HG02571 (cell line): ENCODE data around the gene ASPG.

Experiments
- ATAC-seq: cut with Tn5 transposase; IDR thresholded peaks from one replicate; pipeline ENCODE4 v1.9.1; 2021; ENCODE audit warnings: mild to moderate bottlenecking, moderate library complexity; ENCODE audit not compliant: unreplicated experiment

The ASPG gene

DNA sequence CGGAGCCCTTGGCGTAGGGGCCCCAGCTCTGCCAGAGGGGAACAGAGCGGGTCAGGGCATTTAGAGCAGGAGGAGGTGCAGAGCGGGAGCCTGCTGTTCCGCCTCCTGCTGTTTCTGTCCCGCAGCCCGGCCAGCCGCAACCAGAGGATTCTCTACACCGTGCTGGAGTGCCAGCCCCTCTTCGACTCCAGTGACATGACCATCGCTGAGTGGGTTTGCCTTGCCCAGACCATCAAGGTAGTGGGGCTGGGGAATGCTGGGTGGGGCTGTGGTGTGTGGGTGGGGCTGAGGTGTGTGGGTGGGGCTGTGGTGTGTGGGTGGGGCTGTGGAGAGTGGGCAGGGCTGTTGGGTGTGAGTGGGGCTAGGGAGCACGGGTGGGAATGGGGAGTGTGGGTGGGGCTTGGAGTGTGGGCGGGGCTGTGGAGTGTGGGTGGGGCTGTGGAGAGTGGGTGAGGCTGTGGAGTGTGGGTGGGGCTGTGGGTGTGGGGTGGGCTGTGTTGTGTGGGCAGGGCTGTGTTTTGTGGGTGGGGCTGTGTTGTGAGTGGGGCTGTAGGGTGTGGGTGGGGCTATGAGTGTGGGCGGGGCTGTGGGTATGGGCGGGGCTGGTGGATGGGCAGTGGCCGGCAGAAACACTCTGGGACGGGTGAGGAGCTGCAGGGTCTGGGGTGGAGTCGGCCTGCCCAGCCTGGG lies 8.0 kb downstream of the ASPG start:
- ATAC-seq: no peak

DNA sequence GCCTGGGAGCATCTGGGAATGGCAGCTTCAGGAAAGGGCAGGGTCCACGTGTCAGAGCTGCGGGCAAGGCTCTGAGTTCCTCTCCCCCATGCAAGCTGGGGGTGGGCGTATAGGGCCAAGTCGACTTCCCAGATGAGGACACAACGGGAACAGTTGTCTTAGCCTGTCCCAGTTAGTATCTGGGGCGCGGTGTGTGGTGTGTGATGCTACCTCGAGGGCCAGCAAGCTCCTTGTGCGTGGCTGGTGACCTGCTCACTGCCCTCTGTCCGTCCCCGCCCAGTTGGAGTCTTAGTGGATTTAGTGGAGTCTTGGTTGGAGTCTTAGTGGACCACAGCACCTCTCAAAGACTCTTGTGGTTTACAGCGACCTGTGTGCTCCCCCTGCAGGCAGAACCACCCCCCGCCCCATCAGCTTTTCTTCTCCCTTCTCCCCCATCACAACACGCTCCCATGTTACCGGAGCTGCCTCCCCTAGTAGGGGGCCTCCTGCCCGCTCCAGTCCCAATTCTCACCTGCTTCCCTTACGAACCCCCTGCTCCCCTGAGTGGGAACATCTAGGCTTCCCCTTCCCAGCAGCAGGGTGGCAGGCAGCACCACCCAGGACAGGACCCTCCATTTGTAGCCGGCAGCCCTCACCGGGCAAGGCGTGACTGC lies 8.7 kb downstream of the ASPG start:
- ATAC-seq: no peak

DNA sequence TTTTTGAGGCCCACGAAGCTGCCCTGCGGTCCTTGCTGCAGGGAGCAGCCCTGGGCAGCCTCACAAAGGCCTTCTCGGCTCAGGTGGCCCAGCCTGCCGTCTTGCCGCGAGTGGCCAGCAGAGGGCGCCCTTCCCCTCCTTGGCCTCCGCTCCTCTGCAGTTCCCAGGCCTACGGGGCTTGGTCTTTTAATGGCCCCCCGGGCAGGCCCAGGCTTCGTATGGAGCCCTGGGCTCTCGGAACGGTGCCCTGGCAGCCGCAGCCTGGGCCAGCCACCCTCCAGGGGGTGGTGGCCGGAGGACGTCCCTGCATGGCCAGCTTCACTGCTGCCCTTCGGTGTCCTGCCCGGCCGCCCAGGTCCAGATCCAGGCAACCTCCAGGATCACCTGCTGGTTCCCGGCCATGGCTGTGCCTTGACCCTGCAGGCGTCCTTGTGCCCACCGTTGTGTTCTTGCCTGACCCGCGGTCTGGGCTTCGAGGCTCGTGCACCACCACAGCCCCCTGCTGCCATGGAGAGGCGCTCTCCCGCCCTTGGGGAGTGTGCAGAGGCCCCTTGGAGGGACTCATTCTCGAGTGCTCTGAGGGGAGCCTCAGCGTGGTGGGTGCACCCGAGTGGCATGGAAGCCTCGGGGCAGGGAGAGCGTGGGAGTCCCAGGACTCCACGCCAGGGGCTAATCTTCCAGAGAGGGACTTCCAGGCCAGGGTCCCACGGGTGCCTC lies 9.4 kb downstream of the ASPG start:
- ATAC-seq: no peak

DNA sequence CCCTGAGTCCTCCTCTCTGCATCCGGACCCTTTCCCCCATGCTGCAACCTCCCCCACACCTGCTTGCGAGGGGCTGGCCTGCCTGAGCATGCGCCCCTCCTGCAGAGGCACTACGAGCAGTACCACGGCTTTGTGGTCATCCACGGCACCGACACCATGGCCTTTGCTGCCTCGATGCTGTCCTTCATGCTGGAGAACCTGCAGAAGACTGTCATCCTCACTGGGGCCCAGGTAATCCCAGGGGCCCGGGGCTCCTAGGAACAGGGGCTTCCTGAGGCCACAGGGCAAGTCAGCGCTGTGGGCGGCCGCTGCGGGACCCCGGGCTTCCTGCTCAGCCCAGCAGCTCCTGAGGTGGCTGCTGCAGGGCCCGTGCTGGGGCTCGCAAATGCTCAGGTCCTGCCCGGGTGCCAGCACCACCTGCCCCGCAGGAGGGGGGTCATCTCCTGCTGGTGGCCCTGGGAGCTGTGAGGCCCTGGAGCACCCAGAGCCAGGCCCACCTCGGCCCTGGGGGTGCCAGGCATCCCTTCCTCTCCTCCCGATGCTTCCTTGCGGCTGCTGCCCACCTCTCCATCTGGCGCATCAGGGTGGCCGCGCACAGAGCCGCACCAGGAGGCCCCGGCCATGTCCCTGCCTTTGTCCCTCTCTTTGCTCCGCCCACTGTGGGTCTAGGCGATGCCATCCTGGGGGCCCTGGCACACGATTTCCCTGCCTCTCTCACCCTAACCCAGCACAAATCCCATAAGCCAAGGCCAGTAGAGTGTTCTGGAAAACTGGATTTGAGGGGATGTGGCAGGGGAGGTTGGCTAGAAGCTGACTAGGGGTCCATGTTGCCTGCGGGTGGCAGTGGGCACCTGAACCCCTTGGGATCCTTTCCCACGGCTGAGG lies 10.2 kb downstream of the ASPG start:
- no peak for ATAC-seq

DNA sequence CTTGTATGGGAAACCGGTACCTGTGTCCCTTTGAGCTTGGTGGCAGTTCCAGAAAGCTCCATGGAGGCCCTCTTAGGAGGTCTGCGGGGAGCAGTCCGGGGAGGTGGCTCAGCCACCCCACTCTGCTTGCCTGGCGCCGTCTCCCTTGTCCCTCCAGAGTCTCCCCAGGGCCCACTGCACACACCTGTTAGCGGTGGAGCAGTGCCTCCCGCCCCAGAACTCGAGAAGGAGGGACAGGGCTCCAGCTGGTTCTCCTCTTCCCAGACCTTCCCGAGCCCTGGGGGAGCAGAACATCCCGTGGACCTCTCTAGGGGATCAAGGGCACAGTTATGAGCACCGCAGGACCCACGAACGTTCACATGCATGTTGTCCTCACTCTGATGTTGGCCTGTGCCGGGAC lies 10.8 kb downstream of the ASPG start:
- no peak for ATAC-seq

DNA sequence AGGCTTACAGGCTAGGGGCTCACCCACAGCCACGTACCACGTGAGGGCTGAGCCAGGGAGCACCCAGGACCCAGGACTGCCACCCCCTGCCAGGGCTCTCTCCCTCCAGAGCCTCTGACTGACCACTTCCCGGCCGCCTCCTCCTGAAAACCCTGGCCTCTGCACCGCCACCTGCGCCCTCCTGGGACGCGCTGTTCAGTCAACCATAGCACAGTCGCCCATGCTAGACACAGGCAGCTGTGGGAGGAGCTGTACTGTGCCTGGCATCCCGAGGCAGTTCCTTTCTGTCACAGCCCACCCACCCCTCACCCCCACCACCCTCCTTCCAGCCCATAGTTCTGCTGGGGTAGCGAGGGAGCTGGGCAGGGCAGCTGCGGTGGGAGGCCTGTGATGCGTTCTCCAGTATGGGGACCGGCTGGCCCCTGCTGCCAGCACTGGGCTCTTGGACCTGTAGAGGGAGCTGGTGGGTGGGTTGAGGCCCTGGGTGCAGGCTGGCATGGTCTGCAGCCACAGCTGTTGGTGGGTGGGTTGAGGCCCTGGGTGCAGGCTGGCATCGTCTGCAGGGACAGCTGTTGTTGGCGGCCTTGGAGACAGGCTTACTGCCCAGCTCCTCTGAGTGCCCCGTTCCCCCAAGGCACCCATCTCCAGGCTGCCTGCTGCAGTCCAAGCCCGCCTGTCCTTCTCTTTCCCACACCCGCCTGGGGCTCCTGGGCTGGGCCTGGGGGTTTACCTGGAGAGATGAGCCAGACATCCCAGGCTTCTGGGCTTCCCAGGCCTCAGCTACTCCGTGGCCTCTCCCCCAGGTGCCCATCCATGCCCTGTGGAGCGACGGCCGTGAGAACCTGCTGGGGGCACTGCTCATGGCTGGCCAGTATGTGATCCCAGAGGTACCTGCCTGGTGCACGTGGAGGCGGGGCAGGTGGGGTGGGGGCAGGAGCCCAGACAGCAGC lies 11.5 kb downstream of the ASPG start:
- no peak for ATAC-seq

DNA sequence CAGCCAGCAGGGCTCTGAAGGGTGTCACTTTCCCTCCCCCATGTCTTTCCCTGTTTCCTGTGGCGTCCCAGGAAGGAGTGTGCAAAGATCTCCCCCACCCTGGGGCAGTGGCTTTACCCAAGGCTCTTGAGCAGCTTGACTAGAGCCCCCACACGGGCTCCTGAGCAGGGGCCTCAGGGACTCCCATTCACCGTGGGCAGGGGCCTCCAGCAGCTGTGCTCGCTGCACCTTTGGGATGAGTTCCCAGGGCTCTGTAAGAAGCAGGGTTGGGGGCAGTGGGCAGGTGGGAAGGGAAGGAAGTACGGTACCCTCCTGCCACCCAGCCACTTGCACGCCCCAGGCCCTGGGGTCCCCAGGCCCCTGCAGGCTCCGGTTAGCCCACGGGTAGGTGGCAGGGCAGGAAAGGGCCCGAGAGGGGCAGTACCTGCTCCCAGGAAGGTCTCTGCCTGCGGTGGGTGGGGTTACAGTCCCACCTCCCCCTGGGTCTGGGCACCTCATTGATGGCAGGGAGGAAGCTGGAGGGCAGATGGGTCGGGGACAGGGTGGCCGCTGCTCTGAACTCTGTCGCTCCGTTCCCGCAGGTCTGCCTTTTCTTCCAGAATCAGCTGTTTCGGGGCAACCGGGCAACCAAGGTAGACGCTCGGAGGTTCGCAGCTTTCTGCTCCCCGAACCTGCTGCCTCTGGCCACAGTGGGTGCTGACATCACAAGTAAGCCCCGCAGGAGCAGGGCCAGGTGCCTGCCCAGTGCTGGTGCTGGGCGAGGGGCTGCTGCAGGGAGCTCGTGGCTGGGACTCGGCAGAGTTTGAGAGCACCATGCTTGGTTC lies 13.0 kb downstream of the ASPG start:
- no peak for ATAC-seq

DNA sequence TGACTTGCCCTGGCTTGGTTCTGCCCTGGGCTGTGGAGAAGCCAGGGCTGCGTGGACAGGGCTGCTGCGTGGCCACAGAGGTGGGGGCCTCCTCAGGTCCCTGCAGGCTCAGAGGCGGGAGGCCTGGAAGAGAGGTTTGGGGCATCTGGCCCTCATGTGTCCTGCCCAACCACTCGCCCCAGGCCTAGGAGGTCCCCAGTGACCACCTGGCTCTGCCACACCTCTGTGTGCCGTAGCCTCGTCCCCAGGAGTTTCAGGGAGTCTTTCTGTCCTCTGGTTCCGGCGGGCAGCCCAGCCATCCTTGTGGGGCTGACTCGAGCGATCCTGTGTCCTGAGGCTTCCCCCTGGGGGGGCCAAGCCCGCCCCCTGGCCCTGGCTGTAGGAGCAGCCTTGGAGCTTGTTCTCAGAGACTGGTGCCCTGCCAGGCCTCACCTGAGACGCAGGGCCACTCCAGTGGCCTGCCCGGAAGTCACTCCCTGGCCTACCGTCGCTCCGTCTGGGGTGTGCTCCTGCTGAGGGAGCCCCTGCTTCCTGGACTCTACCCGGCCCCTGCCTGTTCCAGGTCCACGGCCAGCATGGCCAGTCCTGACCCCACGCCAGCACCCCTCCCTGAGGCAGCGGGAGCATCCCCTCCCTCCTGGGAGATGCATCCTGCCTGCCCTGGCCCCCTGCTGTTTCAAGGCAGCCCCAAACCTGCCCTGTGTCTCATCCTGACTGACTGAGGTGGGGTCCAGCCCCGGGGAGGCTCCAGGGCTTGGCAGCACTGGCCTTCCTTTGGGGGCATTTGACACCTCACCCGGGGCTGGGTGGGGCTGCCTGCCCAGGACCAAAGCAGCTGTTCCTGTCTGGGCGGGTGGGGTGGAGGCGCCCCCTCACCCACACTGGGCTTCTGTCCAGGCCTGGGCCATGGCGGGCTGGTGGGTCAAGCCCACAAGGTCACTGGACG lies 13.9 kb downstream of the ASPG start:
- ATAC-seq: no peak

DNA sequence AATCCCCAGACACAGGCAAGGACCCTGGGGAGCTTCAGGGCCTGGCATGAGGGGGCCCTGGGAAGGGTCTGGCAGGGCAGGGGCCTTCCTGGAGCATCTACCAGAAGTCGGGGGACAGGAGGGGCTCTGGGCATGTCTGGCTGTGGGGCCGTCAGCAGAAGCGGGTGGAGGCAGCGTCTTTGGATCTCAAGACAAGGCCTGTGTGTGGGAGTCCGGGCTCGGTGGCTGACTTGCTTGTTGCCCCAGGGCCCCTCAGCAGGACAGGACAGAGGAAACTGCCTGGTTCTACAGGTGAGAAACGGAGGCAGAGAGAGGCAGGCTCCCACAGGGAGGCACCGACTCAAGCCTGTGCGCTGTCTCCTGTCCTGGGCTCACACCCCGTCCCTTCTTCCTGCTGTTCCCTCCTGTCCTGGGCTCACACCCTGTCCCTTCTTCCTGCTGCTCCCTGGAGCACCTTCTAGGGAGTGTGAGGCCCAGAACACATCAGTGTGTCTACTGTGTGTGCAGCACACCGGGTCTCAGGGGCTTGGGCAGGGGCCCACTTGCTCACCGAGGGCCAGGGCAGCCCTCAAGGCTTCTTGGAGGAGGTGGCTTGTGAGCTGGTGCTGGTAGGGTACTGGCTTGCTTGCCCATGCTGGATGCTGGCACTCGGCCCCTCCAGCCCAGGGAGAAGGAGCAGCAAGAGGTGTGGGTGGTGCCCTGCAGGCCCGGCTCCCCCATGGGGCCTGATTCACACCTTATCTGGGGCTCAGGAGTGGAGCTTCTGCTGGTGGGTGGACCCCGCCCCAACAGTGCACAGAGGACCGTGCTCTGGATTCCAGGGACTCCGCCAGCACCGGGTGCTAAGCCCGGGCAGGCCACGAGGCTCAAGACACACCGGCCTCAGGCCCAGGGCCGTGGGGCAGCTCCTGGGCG lies 14.9 kb downstream of the ASPG start:
- no peak for ATAC-seq

DNA sequence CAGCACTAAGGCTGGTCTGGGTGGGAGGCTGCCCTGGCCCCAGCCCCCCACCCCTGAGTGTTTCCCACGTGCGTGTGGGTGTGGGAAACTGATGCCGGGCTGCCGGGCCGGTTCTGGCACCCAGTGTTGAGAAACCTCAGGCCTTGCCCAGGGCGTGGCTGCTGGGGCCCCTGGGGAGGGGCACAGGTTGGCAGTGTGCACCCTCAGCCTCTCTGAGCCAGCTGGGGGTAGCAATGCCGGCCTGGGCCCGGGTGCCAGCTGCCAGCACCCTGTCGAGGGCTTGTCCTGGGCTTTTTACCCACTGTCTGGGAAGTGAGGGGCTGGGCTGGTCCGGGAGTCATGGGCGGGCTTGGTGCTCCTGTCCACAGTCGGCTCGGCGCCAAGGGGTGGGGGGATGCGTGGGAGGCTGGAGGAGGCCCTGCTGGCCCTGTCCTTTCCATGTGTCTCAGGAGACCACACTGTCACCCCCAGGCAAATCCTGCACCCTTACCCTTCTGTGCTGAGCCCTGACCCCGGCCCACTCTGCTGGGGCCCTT lies 15.7 kb downstream of the ASPG start:
- no peak for ATAC-seq

DNA sequence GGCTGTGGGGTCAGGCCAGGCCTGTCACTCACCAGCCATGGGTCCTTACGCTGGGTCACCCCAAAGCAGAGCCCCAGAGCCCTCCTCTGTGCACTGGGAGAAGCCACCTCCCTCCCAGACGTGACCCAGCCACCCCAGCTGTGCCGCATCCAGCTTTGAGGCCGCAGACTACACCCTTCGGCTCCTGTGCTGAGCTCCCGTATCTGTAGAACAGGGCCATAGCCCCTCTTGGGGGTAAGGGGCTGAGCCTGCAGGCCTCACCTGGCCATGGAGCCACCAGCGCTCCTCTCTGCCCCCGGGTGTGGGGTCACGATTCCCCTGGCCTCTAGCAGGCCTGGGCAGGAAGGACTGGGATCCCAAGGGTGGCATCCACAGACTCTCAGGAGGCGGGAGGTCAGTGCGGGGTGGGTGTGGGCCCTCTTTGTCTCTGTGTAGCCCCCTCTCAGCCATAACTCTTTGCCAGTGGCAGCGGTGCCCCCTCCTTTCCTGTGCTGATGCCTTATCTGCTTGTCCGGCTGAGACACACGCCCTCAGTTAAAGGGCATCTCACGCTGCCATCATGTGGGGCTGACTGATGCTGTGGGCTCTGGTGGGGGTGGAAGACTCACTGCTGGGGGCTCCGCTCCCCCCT lies 16.3 kb downstream of the ASPG start:
- ATAC-seq: no peak

DNA sequence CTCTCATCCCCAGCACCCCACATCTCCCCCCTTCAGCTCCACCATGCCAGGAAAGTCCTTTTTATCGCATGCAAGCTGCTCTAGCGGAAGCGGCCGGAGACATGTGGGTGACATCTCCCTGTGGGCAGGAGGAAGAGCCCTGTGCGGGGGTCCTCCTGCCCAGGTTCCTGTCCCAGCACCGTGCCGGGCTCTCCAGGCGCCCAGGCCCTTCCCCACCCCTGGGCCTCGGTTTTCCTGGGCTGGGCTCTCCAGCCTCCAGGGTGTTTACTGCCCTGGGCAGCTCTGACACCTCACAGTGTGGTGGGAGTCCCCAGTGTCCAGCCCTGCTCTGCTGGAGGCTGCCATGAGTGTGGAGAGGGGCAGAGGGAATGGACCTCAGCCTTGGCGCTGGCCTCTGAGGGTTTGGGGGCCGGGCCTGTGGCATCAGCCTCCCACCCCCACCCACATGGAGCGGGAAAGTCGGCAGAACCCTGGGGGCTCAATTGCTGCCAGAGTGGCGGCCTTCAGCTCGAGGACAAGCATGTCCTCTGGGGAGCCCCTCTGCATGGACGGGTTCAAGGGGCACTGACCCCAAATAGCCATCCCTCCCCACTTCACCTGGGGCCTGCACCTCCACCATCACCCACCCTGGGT lies 16.9 kb downstream of the ASPG start:
- no peak for ATAC-seq

DNA sequence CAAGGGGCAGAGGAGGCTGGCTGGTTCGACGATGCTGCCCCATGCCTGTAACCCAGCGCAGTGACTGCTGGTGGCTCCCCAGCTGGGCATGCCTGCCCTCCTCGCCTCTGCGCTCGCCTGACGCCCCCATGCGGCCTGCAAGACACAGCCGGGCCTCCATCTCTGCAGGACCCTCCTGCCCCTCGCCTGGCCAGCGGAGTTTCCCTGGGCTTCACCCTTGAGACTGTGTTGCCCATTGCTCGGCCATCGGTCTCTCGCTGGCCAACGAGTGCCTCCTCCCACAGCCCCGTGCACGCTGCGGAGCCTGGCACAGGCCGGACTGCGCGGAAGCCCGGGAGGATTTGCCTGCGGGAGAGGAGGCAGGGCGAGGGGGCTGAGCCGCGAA lies 17.6 kb downstream of the ASPG start:
- ATAC-seq: no peak

DNA sequence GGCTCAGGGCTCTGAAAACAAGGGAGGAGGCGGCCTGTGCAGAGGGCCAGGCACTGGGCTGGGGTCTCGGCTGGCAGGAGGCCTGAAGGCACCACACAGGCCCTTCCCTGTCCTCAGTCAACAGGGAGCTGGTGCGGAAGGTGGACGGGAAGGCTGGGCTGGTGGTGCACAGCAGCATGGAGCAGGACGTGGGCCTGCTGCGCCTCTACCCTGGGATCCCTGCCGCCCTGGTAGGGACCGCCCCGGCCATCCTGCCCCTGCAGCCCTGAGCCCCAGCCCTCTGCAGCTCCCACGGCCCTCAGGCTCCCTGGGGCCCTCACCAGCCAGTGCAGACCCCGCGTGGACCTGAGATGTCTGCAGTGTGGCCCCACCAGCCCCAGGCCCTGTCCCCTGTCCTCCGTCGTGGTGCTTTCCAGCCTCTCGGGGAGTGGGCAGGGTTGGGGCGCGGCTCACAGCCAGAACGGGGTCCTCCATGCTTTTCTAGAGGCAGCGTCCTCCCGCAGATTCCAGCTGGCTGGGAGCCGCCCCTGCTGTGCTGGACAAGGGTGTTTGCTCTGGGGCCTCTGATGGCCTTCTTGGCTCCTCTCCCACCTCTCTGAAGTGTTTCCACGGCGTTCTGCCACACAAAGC lies 18.1 kb downstream of the ASPG start:
- ATAC-seq: no peak

DNA sequence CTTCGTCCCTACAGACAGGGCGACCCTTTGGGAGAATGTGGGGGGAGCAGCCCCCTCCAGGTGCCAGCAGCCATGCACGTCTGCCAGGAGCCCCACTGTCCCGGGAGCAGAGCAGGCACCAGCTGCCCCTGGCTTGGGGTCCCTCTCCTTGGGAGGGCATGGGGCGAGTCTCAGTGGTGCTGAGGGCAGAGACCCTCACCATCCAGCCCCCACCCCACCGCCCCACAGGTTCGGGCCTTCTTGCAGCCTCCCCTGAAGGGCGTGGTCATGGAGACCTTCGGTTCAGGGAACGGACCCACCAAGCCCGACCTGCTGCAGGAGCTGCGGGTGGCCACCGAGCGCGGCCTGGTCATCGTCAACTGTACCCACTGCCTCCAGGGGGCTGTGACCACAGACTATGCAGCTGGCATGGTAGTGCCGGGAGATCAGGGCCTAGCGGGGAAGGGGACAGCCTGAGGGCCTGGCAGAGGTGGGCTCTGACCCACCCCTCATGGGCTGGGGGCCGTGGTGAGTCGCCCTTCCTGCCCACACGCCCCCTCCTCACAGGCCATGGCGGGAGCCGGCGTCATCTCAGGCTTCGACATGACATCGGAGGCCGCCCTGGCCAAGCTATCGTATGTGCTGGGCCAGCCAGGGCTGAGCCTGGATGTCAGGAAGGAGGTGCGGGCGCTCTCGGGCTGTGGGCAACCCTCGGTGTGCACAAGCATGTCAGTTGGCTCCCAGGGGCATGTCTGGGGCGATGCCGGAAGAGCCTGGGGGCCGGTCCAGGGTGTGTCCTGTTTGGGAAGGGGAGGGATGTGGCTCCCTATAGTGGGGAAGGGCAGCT lies 18.8 kb downstream of the ASPG start:
- no peak for ATAC-seq
